NCI-H510A (cell line): ENCODE measurements around the gene TAS2R19.
"Not testable (repeated sequence)": the region's sequence is repeated elsewhere in the genome, so short reads cannot be mapped to it uniquely, and the experiment has no call there.

Experiments used
- DNase-seq: peaks from one replicate; lab custom pipeline; 2025; lab: John Stamatoyannopoulos, UW

Gene TAS2R19

GRCh38 chr12:11022520-11022919 is at the start of gene TAS2R19:
Gene TAS2R19 (minus strand): TSS chr12:11022620. CDS start chr12:11022571, 49 bp downstream.
- no peak for DNase-seq

- DNase-seq: no peak
Measured at GRCh38 chr12:11071414-11071813, 49.0 kb upstream of the TAS2R19 start.

- no peak for DNase-seq
Measured at GRCh38 chr12:11070999-11071398, 48.6 kb upstream of the TAS2R19 start.

GRCh38 chr12:11069854-11070365 is 47.5 kb upstream of the TAS2R19 start:
- DNase-seq: no peak

- no peak for DNase-seq
Measured at GRCh38 chr12:11067514-11067913, 45.1 kb upstream of the TAS2R19 start.

GRCh38 chr12:11062194-11062593 is 39.8 kb upstream of the TAS2R19 start, which contains the start of gene TAS2R46:
Gene TAS2R46 (minus strand): TSS chr12:11062294. CDS start chr12:11062294, 0 bp downstream.
- DNase-seq: not testable (repeated sequence)

- DNase-seq: no peak
Measured at GRCh38 chr12:11059784-11060183, 37.4 kb upstream of the TAS2R19 start.

- no peak for DNase-seq
Measured at GRCh38 chr12:11059041-11059440, 36.6 kb upstream of the TAS2R19 start.

GRCh38 chr12:11055306-11055705 is 32.9 kb upstream of the TAS2R19 start:
- DNase-seq: no peak

- DNase-seq: not testable (repeated sequence)
Measured at GRCh38 chr12:11049806-11050531, 27.5 kb upstream of the TAS2R19 start.

GRCh38 chr12:11041366-11041765 is 18.9 kb upstream of the TAS2R19 start:
- DNase-seq: not testable (repeated sequence)

- no peak for DNase-seq
Measured at GRCh38 chr12:11040162-11040561, 17.7 kb upstream of the TAS2R19 start.

GRCh38 chr12:11039171-11039570 is 16.8 kb upstream of the TAS2R19 start:
- DNase-seq: no peak

- not testable (repeated sequence) for DNase-seq
Measured at GRCh38 chr12:11033959-11034358, 11.5 kb upstream of the TAS2R19 start.

- DNase-seq: no peak
Measured at GRCh38 chr12:11031307-11031706, 8.9 kb upstream of the TAS2R19 start, which contains the start of gene TAS2R31. Gene TAS2R31 (minus strand): TSS chr12:11031407. CDS start chr12:11031335, 72 bp downstream.

- DNase-seq: no peak
Measured at GRCh38 chr12:11026118-11026517, 3.7 kb upstream of the TAS2R19 start.

GRCh38 chr12:11023387-11023786 is 967 bp upstream of the TAS2R19 start:
- no peak for DNase-seq

GRCh38 chr12:11016937-11017336 is 5.5 kb downstream of the TAS2R19 start:
- no peak for DNase-seq

- no peak for DNase-seq
Measured at GRCh38 chr12:11015775-11016430, 6.5 kb downstream of the TAS2R19 start.

- DNase-seq: no peak
Measured at GRCh38 chr12:11014234-11014633, 8.2 kb downstream of the TAS2R19 start.

- no peak for DNase-seq
Measured at GRCh38 chr12:11007608-11008007, 14.8 kb downstream of the TAS2R19 start.

- no peak for DNase-seq
Measured at GRCh38 chr12:10998204-10998603, 24.2 kb downstream of the TAS2R19 start, which contains the start of gene TAS2R20. Gene TAS2R20 (minus strand): TSS chr12:10998304. CDS start chr12:10997875, 429 bp downstream.

- no peak for DNase-seq
Measured at GRCh38 chr12:10994307-10994706, 28.1 kb downstream of the TAS2R19 start.
